ENCODE results near the gene PAM.

Gene PAM

GRCh38 chr5:102782217-102782872, 27.2 kb downstream of the PAM start:
- DNase-seq, result no peak

GRCh38 chr5:102787134-102787533, 32.0 kb downstream of the PAM start:
- no peak for DNase-seq

- no peak for DNase-seq
Observed at GRCh38 chr5:102788788-102789187, 33.7 kb downstream of the PAM start.

GRCh38 chr5:102789469-102789868, 34.4 kb downstream of the PAM start:
- DNase-seq, result no peak

- no peak for DNase-seq
Observed at GRCh38 chr5:102790748-102791147, 35.6 kb downstream of the PAM start.

- no peak for DNase-seq
Observed at GRCh38 chr5:102792705-102793104, 37.6 kb downstream of the PAM start.

- DNase-seq, result no peak
Observed at GRCh38 chr5:102794047-102794446, 38.9 kb downstream of the PAM start.

- no peak for DNase-seq
Observed at GRCh38 chr5:102794677-102795331, 39.7 kb downstream of the PAM start.

GRCh38 chr5:102795526-102795925, 40.4 kb downstream of the PAM start:
- DNase-seq, result no peak

- DNase-seq, result no peak
Observed at GRCh38 chr5:102796009-102796408, 40.9 kb downstream of the PAM start.

- no peak for DNase-seq
Observed at GRCh38 chr5:102796498-102796897, 41.4 kb downstream of the PAM start.

GRCh38 chr5:102797322-102797884, 42.3 kb downstream of the PAM start:
- no peak for DNase-seq

- DNase-seq, result no peak
Observed at GRCh38 chr5:102798104-102798785, 43.1 kb downstream of the PAM start.

GRCh38 chr5:102799017-102799416, 43.9 kb downstream of the PAM start:
- DNase-seq, result no peak

- no peak for DNase-seq
Observed at GRCh38 chr5:102800427-102800826, 45.3 kb downstream of the PAM start.

GRCh38 chr5:102801371-102801770, 46.3 kb downstream of the PAM start:
- no peak for DNase-seq

GRCh38 chr5:102802708-102803458, 47.8 kb downstream of the PAM start:
- no peak for DNase-seq

- DNase-seq, result no peak
Observed at GRCh38 chr5:102807878-102808502, 52.9 kb downstream of the PAM start.

GRCh38 chr5:102809033-102809432, 53.9 kb downstream of the PAM start:
- DNase-seq, result no peak

- no peak for DNase-seq
Observed at GRCh38 chr5:102811972-102812371, 56.9 kb downstream of the PAM start.

GRCh38 chr5:102813740-102814139, 58.6 kb downstream of the PAM start:
- DNase-seq, result no peak

- DNase-seq, result no peak
Observed at GRCh38 chr5:102815084-102815483, 60.0 kb downstream of the PAM start.

All from GOT3 (cell line).